ENCODE measurements around the gene RBMY1J.

- TF ChIP-seq POLR2A (IDR thresholded peaks at IDR 0.05) (no peak), CTCF (IDR thresholded peaks at IDR 0.05) (no peak)
These were observed 29.7 kb upstream of the RBMY1J start for GRCh38 chrY:22373494-22373893.
